ENCODE data around the gene KIF6. TPM values are rescaled to one million over a fixed set of nuclear protein-coding genes. Genes with fewer than 3 reads are reported as not detected.

KIF6 gene
- total RNA-seq, 1 donor from 2014 or later, result 1.3 TPM

GRCh38 chr6:39553860-39554802 lies 171.1 kb downstream of the KIF6 start:
- peaks cover 6% of the 10 kb centered on the region for H3K36me3 Mint-ChIP-seq (ENCODE audit: unreplicated experiment)
- no peak overlapping the region for H3K4me3 Mint-ChIP-seq (ENCODE audit: unreplicated experiment)
- DNase-seq (ENCODE audit: extremely low spot score, unreplicated experiment), result no peak
- peak overlapping the region; percentile 88 for H3K27ac Mint-ChIP-seq (ENCODE audit: unreplicated experiment)
- H3K9me3 Mint-ChIP-seq (ENCODE audit: unreplicated experiment), result no peaks in the 10 kb centered on the region
- H3K27me3 Mint-ChIP-seq (ENCODE audit: unreplicated experiment), result no peaks in the 10 kb centered on the region
- peaks cover 45% of the 10 kb centered on the region for H3K4me1 Mint-ChIP-seq (ENCODE audit: unreplicated experiment)
- TF ChIP-seq CTCF (IDR thresholded peaks at IDR 0.05), result no peak

- H3K27ac Mint-ChIP-seq (ENCODE audit: unreplicated experiment), result peak overlapping the region; percentile 88
- H3K36me3 Mint-ChIP-seq (ENCODE audit: unreplicated experiment), result peaks cover 6% of the 10 kb centered on the region
- no peaks in the 10 kb centered on the region for H3K27me3 Mint-ChIP-seq (ENCODE audit: unreplicated experiment)
- peaks cover 36% of the 10 kb centered on the region for H3K4me1 Mint-ChIP-seq (ENCODE audit: unreplicated experiment)
- H3K9me3 Mint-ChIP-seq (ENCODE audit: unreplicated experiment), result no peaks in the 10 kb centered on the region
- no peak for TF ChIP-seq CTCF (IDR thresholded peaks at IDR 0.05)
- no peak overlapping the region for H3K4me3 Mint-ChIP-seq (ENCODE audit: unreplicated experiment)
- DNase-seq (ENCODE audit: extremely low spot score, unreplicated experiment), result no peak
Observed at GRCh38 chr6:39553029-39553428, 172.2 kb downstream of the KIF6 start.

GRCh38 chr6:39550191-39550590 lies 175.0 kb downstream of the KIF6 start:
- TF ChIP-seq CTCF (IDR thresholded peaks at IDR 0.05), result no peak
- Mint-ChIP-seq H3K27ac (ENCODE audit: unreplicated experiment) (no peak overlapping the region), H3K9me3 (ENCODE audit: unreplicated experiment) (no peaks in the 10 kb centered on the region), H3K36me3 (ENCODE audit: unreplicated experiment) (peaks cover 3% of the 10 kb centered on the region), H3K27me3 (ENCODE audit: unreplicated experiment) (no peaks in the 10 kb centered on the region), H3K4me3 (ENCODE audit: unreplicated experiment) (no peak overlapping the region), H3K4me1 (ENCODE audit: unreplicated experiment) (peaks cover 34% of the 10 kb centered on the region)
- no peak for DNase-seq (ENCODE audit: extremely low spot score, unreplicated experiment)

- peaks cover 3% of the 10 kb centered on the region for H3K36me3 Mint-ChIP-seq (ENCODE audit: unreplicated experiment)
- H3K9me3 Mint-ChIP-seq (ENCODE audit: unreplicated experiment), result no peaks in the 10 kb centered on the region
- H3K27ac Mint-ChIP-seq (ENCODE audit: unreplicated experiment), result no peak overlapping the region
- no peak for DNase-seq (ENCODE audit: extremely low spot score, unreplicated experiment)
- TF ChIP-seq CTCF (IDR thresholded peaks at IDR 0.05), result no peak
- H3K4me3 Mint-ChIP-seq (ENCODE audit: unreplicated experiment), result no peak overlapping the region
- peaks cover 12% of the 10 kb centered on the region for H3K4me1 Mint-ChIP-seq (ENCODE audit: unreplicated experiment)
- H3K27me3 Mint-ChIP-seq (ENCODE audit: unreplicated experiment), result peaks cover 3% of the 10 kb centered on the region
Observed at GRCh38 chr6:39546731-39547130, 178.5 kb downstream of the KIF6 start.

- no peaks in the 10 kb centered on the region for H3K36me3 Mint-ChIP-seq (ENCODE audit: unreplicated experiment)
- H3K4me3 Mint-ChIP-seq (ENCODE audit: unreplicated experiment), result no peak overlapping the region
- H3K27ac Mint-ChIP-seq (ENCODE audit: unreplicated experiment), result no peak overlapping the region
- H3K4me1 Mint-ChIP-seq (ENCODE audit: unreplicated experiment), result peaks cover 9% of the 10 kb centered on the region
- no peak for DNase-seq (ENCODE audit: extremely low spot score, unreplicated experiment)
- H3K27me3 Mint-ChIP-seq (ENCODE audit: unreplicated experiment), result peaks cover 3% of the 10 kb centered on the region
- no peaks in the 10 kb centered on the region for H3K9me3 Mint-ChIP-seq (ENCODE audit: unreplicated experiment)
- TF ChIP-seq CTCF (IDR thresholded peaks at IDR 0.05), result no peak
Observed at GRCh38 chr6:39543950-39544349, 181.3 kb downstream of the KIF6 start.

All from osteocyte (in vitro differentiated cells).